HG02571 (cell line): ENCODE measurements around the gene TBX10.
"Not testable (repeated sequence)": the region's sequence is repeated elsewhere in the genome, so short reads cannot be mapped to it uniquely, and the experiment has no call there.

Source experiments
- ATAC-seq: cut with Tn5 transposase; IDR thresholded peaks from one replicate; pipeline ENCODE4 v1.9.1; 2021; ENCODE audit warnings: mild to moderate bottlenecking, moderate library complexity; ENCODE audit not compliant: unreplicated experiment

Gene TBX10

DNA sequence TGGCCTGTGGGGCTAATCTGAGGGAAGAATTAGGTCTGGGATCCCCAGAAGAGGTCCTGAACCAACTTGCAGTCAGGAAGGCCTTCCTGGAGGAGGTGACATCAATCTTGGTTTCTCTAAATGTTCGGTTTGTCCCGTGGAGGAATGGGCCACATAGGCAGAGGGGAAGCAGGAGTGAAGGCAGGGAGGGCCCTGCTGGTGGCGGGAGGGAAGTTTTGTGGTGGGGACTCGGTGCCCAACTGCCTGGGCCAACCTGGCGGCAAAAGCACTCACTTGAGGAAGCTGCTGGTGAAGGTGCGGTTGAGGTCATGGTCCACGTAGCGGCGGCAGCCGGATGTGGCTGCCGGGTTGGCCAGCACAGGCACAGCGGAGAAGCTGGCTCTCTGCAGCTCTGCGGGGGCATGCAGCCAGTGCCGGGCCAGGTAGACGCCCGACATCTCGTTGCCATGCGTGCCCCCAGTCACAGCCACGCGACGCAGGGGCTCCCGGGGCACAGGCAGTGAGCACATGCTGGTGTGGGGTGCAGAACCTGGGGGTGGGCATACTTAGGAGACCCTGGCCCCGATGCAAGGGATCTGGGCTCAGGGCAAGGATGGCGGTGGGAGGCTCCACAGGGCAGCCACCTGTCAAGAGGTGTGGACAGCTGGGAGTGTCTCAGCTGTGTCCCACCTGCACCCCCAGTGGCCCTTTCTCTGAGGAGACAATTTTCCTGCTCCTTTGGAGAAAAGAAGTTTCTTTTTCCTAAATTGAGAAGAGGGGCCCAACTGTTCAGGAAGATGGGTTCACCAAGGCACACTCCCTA is 7.2 kb upstream of the TBX10 start:
- ATAC-seq: no peak

- ATAC-seq: no peak
Measured at GRCh38 chr11:67645521-67646461, 6.2 kb upstream of the TBX10 start.

- ATAC-seq: no peak
Measured at GRCh38 chr11:67644472-67645418, 5.2 kb upstream of the TBX10 start.

- no peak for ATAC-seq
Measured at GRCh38 chr11:67644042-67644441, 4.5 kb upstream of the TBX10 start.

- no peak for ATAC-seq
Measured at GRCh38 chr11:67642173-67643120, 2.9 kb upstream of the TBX10 start.

GRCh38 chr11:67641338-67642172 is 2.0 kb upstream of the TBX10 start:
- ATAC-seq: no peak

GRCh38 chr11:67640758-67641337 is 1.3 kb upstream of the TBX10 start:
- no peak for ATAC-seq

DNA sequence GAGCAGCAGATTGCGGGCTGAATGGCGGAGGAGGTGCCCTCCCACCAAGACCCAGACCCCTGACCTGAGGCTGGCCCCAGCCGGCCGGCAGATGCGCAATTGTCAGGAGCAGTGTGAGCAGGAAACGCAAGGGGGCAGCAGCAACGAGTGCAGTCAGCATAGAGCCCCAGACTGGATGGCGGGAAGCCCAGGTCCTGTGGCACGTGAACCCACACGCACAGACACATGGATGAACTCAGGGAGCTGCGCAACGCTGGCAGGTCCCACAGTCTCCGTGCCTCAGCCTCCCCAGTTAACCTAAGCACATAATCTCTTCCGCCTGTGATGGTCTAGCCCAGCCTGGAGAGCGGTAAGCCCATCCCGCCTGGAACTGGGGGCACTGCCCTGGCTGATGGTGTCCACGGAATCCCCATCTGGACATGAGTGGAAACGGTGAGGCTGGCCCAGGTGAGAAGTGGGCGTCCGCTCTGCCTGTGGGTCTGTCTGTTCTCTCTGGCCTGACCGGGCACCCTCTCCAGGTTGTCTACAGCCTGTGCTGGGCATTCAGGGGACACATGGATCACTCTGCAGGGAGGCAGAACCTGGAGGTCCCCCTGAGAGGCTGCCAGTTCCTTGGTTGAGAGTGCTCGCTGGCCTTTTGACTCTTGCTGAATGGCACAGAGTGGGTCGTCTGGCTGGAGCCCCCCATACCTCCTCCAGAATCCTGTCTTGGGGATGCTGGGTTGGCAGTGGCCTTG is 626 bp upstream of the TBX10 start:
- ATAC-seq: no peak

DNA sequence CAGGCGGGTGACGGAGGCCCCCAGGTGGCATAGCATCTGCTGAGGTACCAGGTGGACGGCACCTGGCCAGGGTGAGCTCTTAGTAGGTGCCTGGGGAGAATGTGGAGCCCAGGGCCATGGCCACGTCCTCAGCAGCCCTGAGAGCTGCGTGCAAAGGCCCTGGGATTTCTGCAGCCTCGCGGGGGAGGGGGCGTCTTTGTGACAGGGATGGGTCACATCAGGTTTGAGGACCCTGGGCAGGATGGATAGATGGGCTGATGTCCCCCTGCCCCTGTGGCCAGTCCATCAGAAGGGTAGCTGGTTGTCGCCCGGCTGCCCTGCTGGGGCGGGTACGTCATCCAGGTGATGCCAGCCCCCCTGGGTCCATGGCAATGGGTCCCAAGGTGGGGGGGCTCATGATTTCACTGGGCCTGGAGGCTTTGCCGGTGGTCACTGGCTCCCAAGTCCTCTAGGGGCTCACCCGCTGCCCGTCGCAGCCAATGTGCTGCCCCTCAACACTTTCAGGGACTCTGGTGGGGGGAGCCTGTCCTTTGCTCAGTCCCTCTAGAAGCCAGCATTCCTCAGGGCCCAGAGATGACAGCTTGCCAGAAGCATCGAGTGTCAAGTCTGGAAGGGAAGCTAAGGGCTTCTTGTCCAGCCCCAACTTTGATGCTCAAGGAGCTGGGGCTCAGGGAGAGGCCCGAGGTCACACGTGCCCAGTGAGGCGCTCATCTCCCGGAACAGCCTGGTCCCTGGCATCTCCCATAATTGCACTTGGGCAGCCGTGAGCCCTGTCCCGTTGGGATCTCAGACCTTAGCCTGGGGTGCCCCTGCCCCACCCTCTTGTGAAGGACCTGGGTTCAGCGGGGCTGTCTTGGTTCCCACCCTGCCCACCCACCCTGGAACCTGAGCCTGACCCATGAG is 777 bp downstream of the TBX10 start:
- no peak for ATAC-seq

- not testable (repeated sequence) for ATAC-seq
Measured at GRCh38 chr11:67637441-67637840, 2.1 kb downstream of the TBX10 start.

DNA sequence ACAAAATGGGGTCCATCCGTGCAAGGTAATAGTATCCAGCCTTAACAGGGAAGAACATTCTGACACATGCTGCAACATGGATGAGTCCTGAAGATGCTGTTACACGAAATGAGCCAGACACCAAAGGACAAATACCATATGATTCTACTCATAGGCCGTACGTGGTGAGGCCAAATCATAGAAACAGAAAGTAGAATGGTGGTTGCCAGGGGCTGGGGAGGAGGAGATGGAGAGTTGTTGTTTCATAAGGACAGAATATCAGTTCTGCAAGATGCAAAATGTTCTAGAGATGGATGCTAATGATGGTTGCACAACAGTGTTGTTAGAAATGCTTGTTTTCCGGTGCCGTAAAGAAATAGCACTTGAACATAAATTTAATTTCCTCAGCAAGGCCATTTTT is 2.6 kb downstream of the TBX10 start:
- ATAC-seq: no peak

- no peak for ATAC-seq
Measured at GRCh38 chr11:67635231-67635521, 4.4 kb downstream of the TBX10 start.

- ATAC-seq: no peak
Measured at GRCh38 chr11:67634366-67635230, 5.0 kb downstream of the TBX10 start.

- ATAC-seq: no peak
Measured at GRCh38 chr11:67633758-67634365, 5.7 kb downstream of the TBX10 start.

- no peak for ATAC-seq
Measured at GRCh38 chr11:67632982-67633755, 6.4 kb downstream of the TBX10 start.
